ENCODE results near the gene FEN1.

FEN1 gene

DNA sequence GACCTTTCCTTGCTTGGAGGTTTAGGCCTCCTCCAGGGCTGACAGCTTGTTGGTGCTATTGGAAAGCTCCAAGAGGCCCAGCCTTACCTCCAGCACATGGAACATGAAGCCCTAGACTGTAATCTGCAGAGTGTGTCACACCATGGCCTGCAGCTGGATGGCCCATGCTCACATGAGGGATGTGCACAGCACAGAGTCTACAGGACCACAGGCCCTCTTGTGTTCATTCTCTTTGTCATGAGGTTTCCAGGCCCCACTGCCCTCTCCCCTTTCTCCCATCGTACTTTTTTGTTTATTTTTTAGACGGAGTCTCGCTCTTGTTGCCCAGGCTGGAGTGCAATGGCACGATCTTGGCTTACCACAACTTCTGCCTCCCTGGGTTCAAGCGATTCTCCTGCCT, 14.1 kb downstream of the FEN1 start:
- no peak overlapping the region for H3K27ac ChIP-seq
- no peak for DNase-seq (ENCODE audit: low spot score)
- H3K4me3 ChIP-seq: no peak overlapping the region
- TF ChIP-seq, protein P1, sequence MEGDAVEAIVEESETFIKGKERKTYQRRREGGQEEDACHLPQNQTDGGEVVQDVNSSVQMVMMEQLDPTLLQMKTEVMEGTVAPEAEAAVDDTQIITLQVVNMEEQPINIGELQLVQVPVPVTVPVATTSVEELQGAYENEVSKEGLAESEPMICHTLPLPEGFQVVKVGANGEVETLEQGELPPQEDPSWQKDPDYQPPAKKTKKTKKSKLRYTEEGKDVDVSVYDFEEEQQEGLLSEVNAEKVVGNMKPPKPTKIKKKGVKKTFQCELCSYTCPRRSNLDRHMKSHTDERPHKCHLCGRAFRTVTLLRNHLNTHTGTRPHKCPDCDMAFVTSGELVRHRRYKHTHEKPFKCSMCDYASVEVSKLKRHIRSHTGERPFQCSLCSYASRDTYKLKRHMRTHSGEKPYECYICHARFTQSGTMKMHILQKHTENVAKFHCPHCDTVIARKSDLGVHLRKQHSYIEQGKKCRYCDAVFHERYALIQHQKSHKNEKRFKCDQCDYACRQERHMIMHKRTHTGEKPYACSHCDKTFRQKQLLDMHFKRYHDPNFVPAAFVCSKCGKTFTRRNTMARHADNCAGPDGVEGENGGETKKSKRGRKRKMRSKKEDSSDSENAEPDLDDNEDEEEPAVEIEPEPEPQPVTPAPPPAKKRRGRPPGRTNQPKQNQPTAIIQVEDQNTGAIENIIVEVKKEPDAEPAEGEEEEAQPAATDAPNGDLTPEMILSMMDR (IDR thresholded peaks at IDR 0.05): no peak

DNA sequence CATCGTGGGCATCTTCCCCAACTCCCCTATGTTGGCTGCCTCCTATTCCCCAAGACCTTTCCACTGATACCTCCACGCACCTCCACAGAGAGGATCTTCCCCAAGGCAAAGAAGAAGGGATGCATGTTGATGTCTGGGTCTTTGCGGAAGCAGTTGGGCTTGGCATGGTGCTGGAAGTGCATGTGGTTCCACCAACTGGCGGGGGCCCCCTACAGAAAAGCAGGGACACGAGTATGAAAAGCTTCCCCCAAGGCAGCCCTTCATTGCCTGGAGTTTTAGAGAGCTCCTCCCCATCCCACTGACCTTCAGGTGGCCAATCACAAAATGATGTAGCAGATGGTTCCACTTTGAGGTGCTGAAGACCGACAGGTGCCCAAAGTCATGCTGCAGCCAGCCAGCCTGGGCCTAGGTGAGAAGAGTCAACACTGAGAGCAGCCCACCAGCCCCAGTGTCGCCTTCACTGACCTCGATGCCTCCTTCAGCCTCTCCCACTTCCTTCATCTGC, 18.0 kb downstream of the FEN1 start:
- Histone ChIP-seq H3K4me3 (no peak overlapping the region), H3K27ac (no peak overlapping the region)
- DNase-seq (ENCODE audit: low spot score): no peak
- TF ChIP-seq, protein P1 (IDR thresholded peaks at IDR 0.05): no peak

DNA sequence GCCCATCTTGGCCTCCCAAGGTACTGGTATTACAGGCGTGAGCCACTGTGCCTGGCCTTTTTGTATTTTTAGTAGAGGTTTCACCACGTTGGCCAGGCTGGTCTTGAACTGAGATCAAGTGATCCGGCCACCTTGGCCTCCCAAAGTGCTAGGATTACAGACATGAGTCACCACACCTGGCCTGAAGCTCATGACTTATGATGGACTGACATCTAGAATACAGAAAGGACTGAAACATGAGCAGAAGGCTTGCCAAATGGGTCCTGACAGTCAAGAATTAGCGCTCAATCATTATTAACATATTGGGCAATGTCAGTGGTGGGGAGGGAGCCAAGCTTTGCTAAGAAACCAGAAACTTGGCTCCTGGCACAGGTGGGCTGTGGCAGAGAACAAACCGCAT, 19.1 kb downstream of the FEN1 start:
- no peak for DNase-seq (ENCODE audit: low spot score)
- TF ChIP-seq, protein P1 (IDR thresholded peaks at IDR 0.05): no peak

DNA sequence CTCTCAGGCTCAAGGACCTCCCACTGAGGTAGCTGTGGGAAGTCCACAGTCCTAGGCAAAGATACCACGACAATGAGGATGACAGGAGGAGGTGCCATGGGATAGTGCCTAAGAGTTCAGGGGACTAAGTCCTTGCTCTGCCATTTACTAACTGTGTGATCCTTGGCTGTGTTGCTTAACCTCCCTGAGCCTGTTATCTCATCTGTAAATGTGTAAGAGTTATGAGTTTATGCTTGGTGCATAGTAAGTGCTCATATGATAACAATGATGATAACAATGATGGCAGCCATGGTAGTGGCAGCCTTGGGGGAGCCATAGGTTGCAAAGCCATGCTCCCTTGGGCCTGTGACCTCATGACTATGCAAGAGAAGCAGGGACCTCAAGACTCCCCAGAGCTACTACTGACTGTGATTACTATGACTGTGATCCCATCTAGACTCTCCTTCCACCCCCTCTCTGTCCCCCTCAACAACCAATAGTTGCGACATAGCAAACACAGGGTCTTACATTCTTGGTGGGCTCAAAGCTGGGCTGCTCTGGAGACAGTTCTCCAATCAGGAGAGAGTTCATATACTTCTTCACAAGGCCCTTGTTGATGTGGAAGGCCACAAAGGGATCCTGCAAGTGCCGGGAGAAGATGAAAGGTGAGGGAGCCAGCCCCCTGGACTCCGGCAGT, 20.2 kb downstream of the FEN1 start:
- no peak overlapping the region for H3K27ac ChIP-seq
- no peak for DNase-seq (ENCODE audit: low spot score)
- no peak overlapping the region for H3K4me3 ChIP-seq
- TF ChIP-seq, protein P1 (IDR thresholded peaks at IDR 0.05): no peak

More for the DNA sequence above, 19.1 kb downstream of the FEN1 start:
- H3K4me3 ChIP-seq: no peak overlapping the region
- H3K27ac ChIP-seq: no peak overlapping the region

DNA sequence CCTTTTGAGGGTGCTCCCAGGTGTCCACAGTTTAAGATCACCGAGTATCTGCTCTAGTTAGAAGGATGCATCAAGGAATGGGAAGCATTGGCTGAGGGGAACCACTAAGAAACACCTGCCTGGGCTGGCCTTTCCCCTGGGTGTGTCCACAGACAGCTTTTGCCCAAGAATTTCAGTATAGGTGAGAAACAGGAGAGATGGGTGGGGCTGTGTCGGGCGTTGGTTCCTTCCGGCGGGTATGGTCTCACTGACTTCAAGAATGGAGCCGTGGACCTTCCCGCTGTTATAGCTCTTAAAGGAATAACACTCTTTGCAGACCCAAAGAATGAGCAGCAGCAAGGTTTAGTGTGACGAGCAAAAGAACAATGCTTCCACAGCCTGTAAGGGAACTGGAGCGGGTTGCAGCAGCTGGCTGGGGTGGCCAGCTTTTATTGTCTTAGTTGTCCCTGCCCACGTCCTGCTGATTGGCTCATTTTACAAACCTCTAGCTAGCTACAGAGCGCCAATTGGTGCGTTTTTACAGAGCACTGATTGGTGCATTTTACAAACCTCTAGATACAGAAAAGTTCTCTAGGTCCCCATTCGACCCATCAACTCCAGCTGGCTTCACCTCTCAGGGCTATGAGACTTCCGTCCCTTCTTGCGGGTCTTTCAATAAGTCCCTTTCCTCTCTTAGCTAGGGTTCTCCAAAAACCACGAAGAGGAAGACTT, 21.7 kb downstream of the FEN1 start:
- peak overlapping the region; percentile 88 for H3K4me3 ChIP-seq
- no peak for DNase-seq (ENCODE audit: low spot score)
- H3K27ac ChIP-seq: peak overlapping the region; percentile 99
- TF ChIP-seq, protein P1 (IDR thresholded peaks at IDR 0.05): no peak

DNA sequence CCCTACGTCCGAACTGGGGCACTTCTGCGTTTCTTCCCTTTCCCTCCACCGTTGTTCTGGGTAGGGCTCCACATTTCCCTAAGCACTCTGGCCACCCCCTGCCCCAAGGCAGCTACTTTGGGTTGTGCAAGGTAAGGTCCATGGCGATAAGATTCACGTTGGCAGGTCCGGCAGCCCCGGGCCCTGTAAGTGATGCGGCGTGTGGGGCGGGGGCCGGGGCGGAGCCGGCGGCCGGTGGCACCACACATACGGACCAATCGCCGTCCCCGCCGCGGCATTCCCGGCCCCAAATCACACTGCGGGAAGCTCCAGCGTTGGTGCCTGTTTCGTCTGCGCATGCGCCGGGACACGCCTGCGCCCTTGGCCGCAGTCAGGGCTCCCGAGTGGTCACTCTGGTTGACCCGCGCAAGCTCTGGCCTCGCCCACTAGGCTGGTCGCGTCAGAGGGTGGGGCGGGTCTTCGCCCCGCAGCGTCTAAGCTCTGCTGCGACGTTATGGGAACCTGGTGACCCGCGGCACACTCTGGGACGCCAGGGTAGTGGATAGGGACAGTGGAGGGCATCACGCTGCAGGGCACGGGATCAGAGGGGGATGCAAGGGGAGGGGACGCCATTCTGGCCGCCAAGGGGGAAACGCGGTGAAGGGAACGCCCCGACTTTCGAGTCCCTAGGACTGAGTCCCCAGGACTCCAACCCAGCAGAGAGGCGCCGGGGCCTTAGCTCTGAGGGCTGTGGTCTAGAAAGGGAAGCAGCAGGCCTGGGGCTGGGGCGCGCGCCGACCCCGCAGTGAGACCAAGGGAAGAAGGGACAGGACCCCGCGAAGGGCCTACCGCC, 22.5 kb downstream of the FEN1 start:
- DNase-seq (ENCODE audit: low spot score): peak; percentile 99
- Histone ChIP-seq H3K27ac (peak overlapping the region; percentile 99), H3K4me3 (peak overlapping the region; percentile 88)
- TF ChIP-seq, protein P1 (IDR thresholded peaks at IDR 0.05): no peak

Data from coronary artery (tissue), 2 donors.